Peyer's patch (tissue), 4 donors: ENCODE measurements around the gene CENPX.

Source experiments
- CTCF ChIP-seq, 6 experiments: fragments of 450-650 bp in 4 of 6; fragments of 200-600 bp in 2 of 6; sonication (generic) in 1 of 6; IDR thresholded peaks; one replicate each; pipeline ENCODE4 v1.5.1; 2017 to 2019; ENCODE audit warnings: antibody characterized with exemption in 6 of 6, mild to moderate bottlenecking in 3 of 6, moderate library complexity in 1 of 6
- POLR2A ChIP-seq, 2 donors: fragments of 450-650 bp; IDR thresholded peaks; one replicate each; pipeline ENCODE4 v1.5.1; 2017; ENCODE audit warnings: antibody characterized with exemption in 2 of 2, mild to moderate bottlenecking in 2 of 2, moderate library complexity in 2 of 2

- TF ChIP-seq CTCF (IDR thresholded peaks at IDR 0.05): no peak
- no peak for TF ChIP-seq POLR2A (IDR thresholded peaks at IDR 0.05)
Measured at GRCh38 chr17:82004517-82005455, 17.9 kb downstream of the CENPX start.
